DOHH2 (cell line): ENCODE results near the gene PAPOLG.

Source experiments
- H3F3A ChIP-seq: fragments of 200-600 bp; sonication (generic), shearing (Covaris generic); 2 replicates; pipeline ENCODE4 v1.6.0; 2016; ENCODE audit warnings: antibody characterized with exemption, mild to moderate bottlenecking; ENCODE audit not compliant: control insufficient read depth, insufficient read depth
- H3K27ac ChIP-seq: fragments of 200-600 bp; sonication (generic); 2 replicates; pipeline ENCODE4 v1.5.1; 2014; ENCODE audit warnings: low read depth, mild to moderate bottlenecking, low read length, moderate library complexity
- H3K27me3 ChIP-seq: fragments of 200-600 bp; sonication (generic); 2 replicates; pipeline ENCODE4 v1.6.1; 2014; ENCODE audit warnings: mild to moderate bottlenecking, low read length, mixed read lengths; ENCODE audit not compliant: control insufficient read depth
- H3K36me3 ChIP-seq: fragments of 200-600 bp; sonication (generic); 2 replicates; pipeline ENCODE4 v1.6.1; 2014; ENCODE audit warnings: mild to moderate bottlenecking, low read length, moderate library complexity, mixed read lengths; ENCODE audit not compliant: control insufficient read depth
- H3K4me1 ChIP-seq: fragments of 200-600 bp; sonication (generic); 2 replicates; pipeline ENCODE4 v1.6.1; 2014; ENCODE audit warnings: mild to moderate bottlenecking, low read length, mixed read lengths; ENCODE audit not compliant: control insufficient read depth
- H3K4me2 ChIP-seq: fragments of 200-600 bp; sonication (generic); 2 replicates; pipeline ENCODE4 v1.6.0; 2014; ENCODE audit warnings: mild to moderate bottlenecking, low read length, moderate library complexity
- H3K4me3 ChIP-seq: fragments of 200-600 bp; sonication (generic); 2 replicates; pipeline ENCODE4 v1.5.1; 2014; ENCODE audit warnings: mild to moderate bottlenecking, low read length, mixed read lengths
- H3K79me2 ChIP-seq: fragments of 200-600 bp; sonication (generic); 2 replicates; pipeline ENCODE4 v1.6.1; 2014; ENCODE audit warnings: mild to moderate bottlenecking, low read length, mixed read lengths; ENCODE audit not compliant: control insufficient read depth
- H3K9me2 ChIP-seq: fragments of 200-600 bp; sonication (generic); replicated peaks from 2 replicates; pipeline ENCODE4 v1.6.1; 2014; ENCODE audit warnings: mild to moderate bottlenecking, low read length, mixed read lengths; ENCODE audit not compliant: control insufficient read depth
- H3K9me3 ChIP-seq: fragments of 200-600 bp; sonication (generic); 2 replicates; pipeline ENCODE4 v1.6.1; 2014; ENCODE audit warnings: antibody characterized with exemption, low read length, mixed read lengths; ENCODE audit not compliant: control insufficient read depth, insufficient read depth
- H4K20me1 ChIP-seq: fragments of 200-600 bp; sonication (generic); 2 replicates; pipeline ENCODE4 v1.6.0; 2014; ENCODE audit warnings: low read depth, mild to moderate bottlenecking, antibody characterized with exemption, low read length, moderate library complexity; ENCODE audit not compliant: control insufficient read depth, insufficient read depth
- CTCF ChIP-seq: fragments of 200-600 bp; sonication (generic); IDR thresholded peaks from one replicate; pipeline ENCODE4 v1.5.1; 2014; ENCODE audit warnings: antibody characterized with exemption, mild to moderate bottlenecking, low read depth, low read length; ENCODE audit not compliant: poor library complexity, severe bottlenecking
- EZH2phosphoT487 ChIP-seq: fragments of 200-600 bp; sonication (generic); IDR thresholded peaks from 2 replicates; pipeline ENCODE4 v1.6.1; 2017; ENCODE audit warnings: borderline replicate concordance, mild to moderate bottlenecking, antibody characterized with exemption, low read length, moderate library complexity, mixed read lengths

The PAPOLG gene

GRCh38 chr2:60756097-60757087 is at the start of gene PAPOLG:
Gene PAPOLG (plus strand): TSS chr2:60756268. CDS start chr2:60756479, 211 bp downstream.
- Histone ChIP-seq H3F3A (no peaks in the 10 kb centered on the region), H3K27me3 (no peaks in the 10 kb centered on the region), H3K9me3 (no peaks in the 10 kb centered on the region), H3K4me3 (peak within 1 kb of the TSS; percentile 83), H3K4me1 (peaks cover 17% of the 10 kb centered on the region), H3K27ac (peak within 1 kb of the TSS; percentile 61), H3K36me3 (peaks cover 33% of the 10 kb centered on the region), H3K79me2 (peaks cover 45% of the 10 kb centered on the region), H3K9me2 (no peaks in the 10 kb centered on the region), H4K20me1 (peaks cover 10% of the 10 kb centered on the region; the same call in 1 of the 2 replicates), H3K4me2 (peak within 1 kb of the TSS; percentile 91)
- no peak for TF ChIP-seq EZH2phosphoT487
- TF ChIP-seq CTCF, result no peak

GRCh38 chr2:60707750-60708371 is 48.2 kb upstream of the PAPOLG start:
- Histone ChIP-seq H4K20me1 (no peaks in the 10 kb centered on the region), H3K27me3 (0 out of 2 replicates have a peak, but pooled peaks cover 3% of the 10 kb centered on the region), H3F3A (no peaks in the 10 kb centered on the region), H3K4me1 (no peaks in the 10 kb centered on the region), H3K4me2 (no peak overlapping the region), H3K4me3 (no peak overlapping the region), H3K27ac (no peak overlapping the region), H3K9me2 (no peaks in the 10 kb centered on the region), H3K79me2 (no peaks in the 10 kb centered on the region), H3K36me3 (no peaks in the 10 kb centered on the region), H3K9me3 (no peaks in the 10 kb centered on the region)
- TF ChIP-seq EZH2phosphoT487, result no peak
- TF ChIP-seq CTCF, result peak; percentile 77

GRCh38 chr2:60708630-60709320 is 47.3 kb upstream of the PAPOLG start:
- Histone ChIP-seq H3K4me1 (no peaks in the 10 kb centered on the region), H3K9me2 (no peaks in the 10 kb centered on the region), H3K9me3 (no peaks in the 10 kb centered on the region), H3K27me3 (0 out of 2 replicates have a peak, but pooled peaks cover 3% of the 10 kb centered on the region), H3K79me2 (no peaks in the 10 kb centered on the region), H3F3A (no peaks in the 10 kb centered on the region), H3K36me3 (no peaks in the 10 kb centered on the region), H4K20me1 (no peaks in the 10 kb centered on the region), H3K4me2 (no peak overlapping the region), H3K4me3 (no peak overlapping the region), H3K27ac (no peak overlapping the region)
- TF ChIP-seq EZH2phosphoT487 (no peak), CTCF (no peak)
